A549 (cell line): ENCODE data around the gene TBC1D22A.

Experiments
- CBX2 ChIP-seq: fragments of 200-600 bp; sonication (generic); IDR thresholded peaks from 2 replicates; pipeline ENCODE4 v1.6.1; 2016; ENCODE audit warnings: low read depth, mild to moderate bottlenecking, borderline replicate concordance
- EP300 ChIP-seq, 2 experiments: fragments of >200 bp; sonication (Bioruptor Twin); formaldehyde crosslinking; IDR thresholded peaks; 2 replicates in 1 of 2; 3 replicates in 1 of 2; pipeline ENCODE4 v1.6.1; 2016 to 2017
- FOSL2 ChIP-seq, 2 experiments: fragments of 450-650 bp in 1 of 2; fragments of >200 bp in 1 of 2; sonication (Bioruptor Twin) in 1 of 2; formaldehyde crosslinking; IDR thresholded peaks; 2 replicates each; pipeline versions ENCODE4 v1.5.0 to v1.6.1; 2016 to 2020; ENCODE audit warnings: mild to moderate bottlenecking in 1 of 2, moderate library complexity in 1 of 2
- HDAC2 ChIP-seq: fragments of 200-600 bp; sonication (generic); IDR thresholded peaks from 2 replicates; pipeline ENCODE4 v1.6.1; 2016
- JUN ChIP-seq, 2 experiments: fragments of >200 bp; sonication (Bioruptor Twin); formaldehyde crosslinking; IDR thresholded peaks; 2 replicates in 1 of 2; 3 replicates in 1 of 2; pipeline ENCODE4 v1.6.1; 2016 to 2017
- KDM1A ChIP-seq: fragments of 200-600 bp; sonication (generic); IDR thresholded peaks from 2 replicates; pipeline ENCODE4 v1.6.1; 2016; ENCODE audit warnings: low read depth, mild to moderate bottlenecking
- NPAS2 ChIP-seq: fragments of 250-450 bp; sonication (Bioruptor Pico); IDR thresholded peaks from 2 replicates; pipeline ENCODE4 v1.8.0; 2022; ENCODE audit warnings: mild to moderate bottlenecking, moderate library complexity, borderline replicate concordance
- POLR2A ChIP-seq: IDR thresholded peaks from 2 replicates; pipeline ENCODE4 v1.6.1; 2012; ENCODE audit warnings: mild to moderate bottlenecking, low read length
- RAD21 ChIP-seq, 2 experiments: fragments of >200 bp in 1 of 2; sonication (Bioruptor Twin) in 1 of 2; formaldehyde crosslinking in 1 of 2; IDR thresholded peaks in 1 of 2; conservative IDR thresholded peaks in 1 of 2; 2 replicates in 1 of 2; 3 replicates in 1 of 2; pipeline ENCODE4 v1.6.1; 2012 to 2018; ENCODE audit warnings: inconsistent platforms in 1 of 2
- RCOR1 ChIP-seq: fragments of 150-350 bp; IDR thresholded peaks from 2 replicates; pipeline ENCODE4 v1.6.1; 2014; ENCODE audit warnings: antibody characterized with exemption, low read length, low read depth
- RFX5 ChIP-seq: fragments of 450-650 bp; IDR thresholded peaks from 2 replicates; pipeline ENCODE4 v1.7.1; 2014; ENCODE audit warnings: antibody characterized with exemption, mild to moderate bottlenecking, moderate library complexity
- SREBF2 ChIP-seq: fragments of 450-650 bp; IDR thresholded peaks from 2 replicates; pipeline ENCODE4 v1.6.1; 2014; ENCODE audit warnings: mild to moderate bottlenecking, moderate library complexity
- TF ChIP-seq, protein P1 (sequence below): fragments of >200 bp; sonication (Bioruptor Twin); formaldehyde crosslinking; IDR thresholded peaks from 3 replicates; pipeline ENCODE4 v1.5.1; 2016
- TF ChIP-seq, protein P2 (sequence below): fragments of 200-600 bp; sonication (generic); IDR thresholded peaks from 2 replicates; pipeline ENCODE4 v1.6.1; 2016; ENCODE audit warnings: antibody characterized with exemption, mild to moderate bottlenecking, moderate library complexity

- TF ChIP-seq POLR2A = no peak
- TF ChIP-seq, protein P1, sequence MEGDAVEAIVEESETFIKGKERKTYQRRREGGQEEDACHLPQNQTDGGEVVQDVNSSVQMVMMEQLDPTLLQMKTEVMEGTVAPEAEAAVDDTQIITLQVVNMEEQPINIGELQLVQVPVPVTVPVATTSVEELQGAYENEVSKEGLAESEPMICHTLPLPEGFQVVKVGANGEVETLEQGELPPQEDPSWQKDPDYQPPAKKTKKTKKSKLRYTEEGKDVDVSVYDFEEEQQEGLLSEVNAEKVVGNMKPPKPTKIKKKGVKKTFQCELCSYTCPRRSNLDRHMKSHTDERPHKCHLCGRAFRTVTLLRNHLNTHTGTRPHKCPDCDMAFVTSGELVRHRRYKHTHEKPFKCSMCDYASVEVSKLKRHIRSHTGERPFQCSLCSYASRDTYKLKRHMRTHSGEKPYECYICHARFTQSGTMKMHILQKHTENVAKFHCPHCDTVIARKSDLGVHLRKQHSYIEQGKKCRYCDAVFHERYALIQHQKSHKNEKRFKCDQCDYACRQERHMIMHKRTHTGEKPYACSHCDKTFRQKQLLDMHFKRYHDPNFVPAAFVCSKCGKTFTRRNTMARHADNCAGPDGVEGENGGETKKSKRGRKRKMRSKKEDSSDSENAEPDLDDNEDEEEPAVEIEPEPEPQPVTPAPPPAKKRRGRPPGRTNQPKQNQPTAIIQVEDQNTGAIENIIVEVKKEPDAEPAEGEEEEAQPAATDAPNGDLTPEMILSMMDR = no peak
- no peak for TF ChIP-seq JUN (IDR thresholded peaks at IDR 0.05)
- no peak for TF ChIP-seq RFX5
- TF ChIP-seq, protein P2, sequence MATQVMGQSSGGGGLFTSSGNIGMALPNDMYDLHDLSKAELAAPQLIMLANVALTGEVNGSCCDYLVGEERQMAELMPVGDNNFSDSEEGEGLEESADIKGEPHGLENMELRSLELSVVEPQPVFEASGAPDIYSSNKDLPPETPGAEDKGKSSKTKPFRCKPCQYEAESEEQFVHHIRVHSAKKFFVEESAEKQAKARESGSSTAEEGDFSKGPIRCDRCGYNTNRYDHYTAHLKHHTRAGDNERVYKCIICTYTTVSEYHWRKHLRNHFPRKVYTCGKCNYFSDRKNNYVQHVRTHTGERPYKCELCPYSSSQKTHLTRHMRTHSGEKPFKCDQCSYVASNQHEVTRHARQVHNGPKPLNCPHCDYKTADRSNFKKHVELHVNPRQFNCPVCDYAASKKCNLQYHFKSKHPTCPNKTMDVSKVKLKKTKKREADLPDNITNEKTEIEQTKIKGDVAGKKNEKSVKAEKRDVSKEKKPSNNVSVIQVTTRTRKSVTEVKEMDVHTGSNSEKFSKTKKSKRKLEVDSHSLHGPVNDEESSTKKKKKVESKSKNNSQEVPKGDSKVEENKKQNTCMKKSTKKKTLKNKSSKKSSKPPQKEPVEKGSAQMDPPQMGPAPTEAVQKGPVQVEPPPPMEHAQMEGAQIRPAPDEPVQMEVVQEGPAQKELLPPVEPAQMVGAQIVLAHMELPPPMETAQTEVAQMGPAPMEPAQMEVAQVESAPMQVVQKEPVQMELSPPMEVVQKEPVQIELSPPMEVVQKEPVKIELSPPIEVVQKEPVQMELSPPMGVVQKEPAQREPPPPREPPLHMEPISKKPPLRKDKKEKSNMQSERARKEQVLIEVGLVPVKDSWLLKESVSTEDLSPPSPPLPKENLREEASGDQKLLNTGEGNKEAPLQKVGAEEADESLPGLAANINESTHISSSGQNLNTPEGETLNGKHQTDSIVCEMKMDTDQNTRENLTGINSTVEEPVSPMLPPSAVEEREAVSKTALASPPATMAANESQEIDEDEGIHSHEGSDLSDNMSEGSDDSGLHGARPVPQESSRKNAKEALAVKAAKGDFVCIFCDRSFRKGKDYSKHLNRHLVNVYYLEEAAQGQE = no peak
- no peak for TF ChIP-seq CBX2
- TF ChIP-seq EP300 (IDR thresholded peaks at IDR 0.05) = no peak
- TF ChIP-seq RCOR1 = no peak
- no peak for TF ChIP-seq HDAC2
- TF ChIP-seq NPAS2 (CRISPR knock-in tag) = no peak
- TF ChIP-seq SREBF2 = no peak
- no peak for TF ChIP-seq FOSL2 (IDR thresholded peaks at IDR 0.05)
- TF ChIP-seq FOSL2 (CRISPR knock-in tag; IDR thresholded peaks at IDR 0.05) = no peak
- TF ChIP-seq RAD21 (conservative IDR thresholded peaks at IDR 0.05 in 1 of 2, IDR thresholded peaks at IDR 0.05 in 1 of 2) = no peak
- no peak for TF ChIP-seq KDM1A
Observed at GRCh38 chr22:46948411-46949144, 186.1 kb downstream of the TBC1D22A start.
